Ovary (tissue), 3 donors: ENCODE measurements around the gene USP2.

Source experiments
- CTCF ChIP-seq, 3 donors: fragments of 450-650 bp in 2 of 3; fragments of 200-600 bp in 1 of 3; IDR thresholded peaks; one replicate each; pipeline versions ENCODE4 v1.5.1 to v1.8.0; 2016 to 2022; ENCODE audit warnings: antibody characterized with exemption in 3 of 3, mild to moderate bottlenecking in 1 of 3
- POLR2A ChIP-seq: fragments of 450-650 bp; IDR thresholded peaks from one replicate; pipeline ENCODE4 v1.6.1; 2017; ENCODE audit warnings: antibody characterized with exemption, mild to moderate bottlenecking, moderate library complexity
- donor health status: DM: no; HTN: no; CAD: no.

GRCh38 chr11:119372260-119373058 is 9.0 kb downstream of the USP2 start:
- TF ChIP-seq CTCF (IDR thresholded peaks at IDR 0.05) = no peak
- TF ChIP-seq POLR2A = no peak
